ENCODE results near the gene POLR3GL.

POLR3GL gene

GRCh38 chr1:145985502-145986439 is 21.3 kb downstream of the POLR3GL start:
- TF ChIP-seq CTCF (conservative IDR thresholded peaks at IDR 0.05; ENCODE audit: control insufficient read depth, insufficient read depth, low read depth, low read length): no peak
- DNase-seq (ENCODE audit: low read depth): peak; percentile 71
- no peak overlapping the region for H3K4me3 ChIP-seq (ENCODE audit: control insufficient read depth, low read depth, low read length)

- no peak overlapping the region for H3K4me3 ChIP-seq (ENCODE audit: control insufficient read depth, low read depth, low read length)
- no peak for TF ChIP-seq CTCF (conservative IDR thresholded peaks at IDR 0.05; ENCODE audit: control insufficient read depth, insufficient read depth, low read depth, low read length)
- DNase-seq (ENCODE audit: low read depth): no peak
Observed at GRCh38 chr1:145986551-145986950, 22.1 kb downstream of the POLR3GL start.

- no peak overlapping the region for H3K4me3 ChIP-seq (ENCODE audit: control insufficient read depth, low read depth, low read length)
- no peak for TF ChIP-seq CTCF (conservative IDR thresholded peaks at IDR 0.05; ENCODE audit: control insufficient read depth, insufficient read depth, low read depth, low read length)
- DNase-seq (ENCODE audit: low read depth): no peak
Observed at GRCh38 chr1:145987926-145988325, 23.4 kb downstream of the POLR3GL start.

- no peak for TF ChIP-seq CTCF (conservative IDR thresholded peaks at IDR 0.05; ENCODE audit: control insufficient read depth, insufficient read depth, low read depth, low read length)
- H3K4me3 ChIP-seq (ENCODE audit: control insufficient read depth, low read depth, low read length): no peak overlapping the region
- DNase-seq (ENCODE audit: low read depth): no peak
Observed at GRCh38 chr1:145988773-145989172, 24.3 kb downstream of the POLR3GL start.

- DNase-seq (ENCODE audit: low read depth): no peak
- no peak for TF ChIP-seq CTCF (conservative IDR thresholded peaks at IDR 0.05; ENCODE audit: control insufficient read depth, insufficient read depth, low read depth, low read length)
- H3K4me3 ChIP-seq (ENCODE audit: control insufficient read depth, low read depth, low read length): no peak overlapping the region
Observed at GRCh38 chr1:145990249-145990855, 25.9 kb downstream of the POLR3GL start.

GRCh38 chr1:145991735-145992412 is 27.4 kb downstream of the POLR3GL start:
- DNase-seq (ENCODE audit: low read depth): no peak
- no peak overlapping the region for H3K4me3 ChIP-seq (ENCODE audit: control insufficient read depth, low read depth, low read length)
- TF ChIP-seq CTCF (conservative IDR thresholded peaks at IDR 0.05; ENCODE audit: control insufficient read depth, insufficient read depth, low read depth, low read length): no peak
